Measurements from ENCODE around the gene TSPAN11.

The TSPAN11 gene

GRCh38 chr12:30926243-30927221 lies at the start of gene TSPAN11:
Gene TSPAN11, plus strand, starts transcription at chr12:30926748. Its CDS starts 27,244 bp downstream, at chr12:30953992.
- DNase-seq, result peak in 2 of 3 experiments; percentile 83 to 88

GRCh38 chr12:30877105-30877875 lies 49.3 kb upstream of the TSPAN11 start:
- DNase-seq, result peak; percentile 76 to 89 (median 85)

- DNase-seq, result no peak
These were observed 48.5 kb upstream of the TSPAN11 start for GRCh38 chr12:30878024-30878423.

- DNase-seq, result peak; percentile 72 to 97 (median 95)
These were observed 46.5 kb upstream of the TSPAN11 start for GRCh38 chr12:30880061-30880460.

- no peak for DNase-seq
These were observed 45.7 kb upstream of the TSPAN11 start for GRCh38 chr12:30880813-30881212.

GRCh38 chr12:30882706-30883105 lies 43.8 kb upstream of the TSPAN11 start:
- DNase-seq, result peak in 1 of 3 experiments; percentile 41

GRCh38 chr12:30884799-30885198 lies 41.7 kb upstream of the TSPAN11 start:
- DNase-seq, result no peak

GRCh38 chr12:30885321-30885720 lies 41.2 kb upstream of the TSPAN11 start:
- DNase-seq, result no peak

- DNase-seq, result no peak
These were observed 39.3 kb upstream of the TSPAN11 start for GRCh38 chr12:30887226-30887625.

- DNase-seq, result no peak
These were observed 38.3 kb upstream of the TSPAN11 start for GRCh38 chr12:30888241-30888640.

GRCh38 chr12:30894531-30894930 lies 32.0 kb upstream of the TSPAN11 start:
- peak in 2 of 3 experiments; percentile 8 to 11 for DNase-seq

- DNase-seq, result no peak
These were observed 30.1 kb upstream of the TSPAN11 start for GRCh38 chr12:30896461-30896860.

GRCh38 chr12:30898846-30899245 lies 27.7 kb upstream of the TSPAN11 start:
- DNase-seq, result no peak

GRCh38 chr12:30900351-30900750 lies 26.2 kb upstream of the TSPAN11 start:
- no peak for DNase-seq

GRCh38 chr12:30902001-30902400 lies 24.5 kb upstream of the TSPAN11 start:
- peak in 1 of 3 experiments; percentile 37 for DNase-seq

- no peak for DNase-seq
These were observed 24.0 kb upstream of the TSPAN11 start for GRCh38 chr12:30902596-30902995.

- no peak for DNase-seq
These were observed 21.0 kb upstream of the TSPAN11 start for GRCh38 chr12:30905463-30906009.

GRCh38 chr12:30908076-30908721 lies 18.3 kb upstream of the TSPAN11 start:
- DNase-seq, result no peak

- DNase-seq, result peak in 1 of 3 experiments; percentile 6
These were observed 17.7 kb upstream of the TSPAN11 start for GRCh38 chr12:30908722-30909348.

GRCh38 chr12:30909349-30910037 lies 17.1 kb upstream of the TSPAN11 start:
- DNase-seq, result no peak

- no peak for DNase-seq
These were observed 16.6 kb upstream of the TSPAN11 start for GRCh38 chr12:30910038-30910350.

- DNase-seq, result no peak
These were observed 15.3 kb upstream of the TSPAN11 start for GRCh38 chr12:30911207-30911606.
